ENCODE measurements around the gene CD5L. TPM values are rescaled to one million over a fixed set of nuclear protein-coding genes. Genes with fewer than 3 reads are reported as not detected.

Gene CD5L
- total RNA-seq, 4 donors from 2014 or later, result 0.10 to 0.17 TPM; not detected in 2

GRCh38 chr1:157862114-157863070, 20.8 kb upstream of the CD5L start:
- DNase-seq (ENCODE audit: low spot score in 2 of 2), result no peak
- no peak for TF ChIP-seq POLR2A (IDR thresholded peaks at IDR 0.05)
- TF ChIP-seq, protein P1, sequence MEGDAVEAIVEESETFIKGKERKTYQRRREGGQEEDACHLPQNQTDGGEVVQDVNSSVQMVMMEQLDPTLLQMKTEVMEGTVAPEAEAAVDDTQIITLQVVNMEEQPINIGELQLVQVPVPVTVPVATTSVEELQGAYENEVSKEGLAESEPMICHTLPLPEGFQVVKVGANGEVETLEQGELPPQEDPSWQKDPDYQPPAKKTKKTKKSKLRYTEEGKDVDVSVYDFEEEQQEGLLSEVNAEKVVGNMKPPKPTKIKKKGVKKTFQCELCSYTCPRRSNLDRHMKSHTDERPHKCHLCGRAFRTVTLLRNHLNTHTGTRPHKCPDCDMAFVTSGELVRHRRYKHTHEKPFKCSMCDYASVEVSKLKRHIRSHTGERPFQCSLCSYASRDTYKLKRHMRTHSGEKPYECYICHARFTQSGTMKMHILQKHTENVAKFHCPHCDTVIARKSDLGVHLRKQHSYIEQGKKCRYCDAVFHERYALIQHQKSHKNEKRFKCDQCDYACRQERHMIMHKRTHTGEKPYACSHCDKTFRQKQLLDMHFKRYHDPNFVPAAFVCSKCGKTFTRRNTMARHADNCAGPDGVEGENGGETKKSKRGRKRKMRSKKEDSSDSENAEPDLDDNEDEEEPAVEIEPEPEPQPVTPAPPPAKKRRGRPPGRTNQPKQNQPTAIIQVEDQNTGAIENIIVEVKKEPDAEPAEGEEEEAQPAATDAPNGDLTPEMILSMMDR (IDR thresholded peaks at IDR 0.05), result no peak
- intact Hi-C loops (cut with DNase I; ENCODE audit: low total_unique reads), result no loop called here
- H3K4me3 ChIP-seq (ENCODE audit: low read depth, poor library complexity, severe bottlenecking), result no peak overlapping the region
- WGBS, 2 donors, result 83 to 84% methylated on average over 6 of the region's 6 CpGs

DNA sequence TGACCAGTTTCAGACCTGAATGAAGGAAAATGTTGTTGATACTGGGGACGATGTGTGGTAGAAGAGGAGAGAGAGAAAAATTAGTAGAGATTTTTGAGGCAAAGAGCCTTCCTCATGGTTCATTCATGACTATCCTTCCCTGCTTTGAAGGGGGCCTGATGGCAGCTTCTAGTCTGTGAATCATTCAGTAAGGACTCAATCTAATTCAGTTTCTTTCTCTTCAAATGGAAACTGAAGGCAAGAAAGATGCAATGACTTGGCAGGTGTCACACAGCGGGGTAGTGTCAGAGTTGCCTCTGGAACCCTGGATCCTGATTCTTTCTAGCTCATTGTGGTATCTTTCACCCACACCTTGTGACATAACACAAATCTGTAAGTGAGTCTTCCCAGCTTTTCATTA, 14.9 kb upstream of the CD5L start:
- H3K4me3 ChIP-seq (ENCODE audit: low read depth, poor library complexity, severe bottlenecking), result no peak overlapping the region
- WGBS, 2 donors, result 82 to 88% methylated on average over 2 of the region's 2 CpGs
- intact Hi-C loops (cut with DNase I; ENCODE audit: low total_unique reads), result no loop called here
- TF ChIP-seq, protein P1 (IDR thresholded peaks at IDR 0.05), result no peak
- TF ChIP-seq POLR2A (IDR thresholded peaks at IDR 0.05), result no peak
- no peak for DNase-seq (ENCODE audit: low spot score in 2 of 2)

DNA sequence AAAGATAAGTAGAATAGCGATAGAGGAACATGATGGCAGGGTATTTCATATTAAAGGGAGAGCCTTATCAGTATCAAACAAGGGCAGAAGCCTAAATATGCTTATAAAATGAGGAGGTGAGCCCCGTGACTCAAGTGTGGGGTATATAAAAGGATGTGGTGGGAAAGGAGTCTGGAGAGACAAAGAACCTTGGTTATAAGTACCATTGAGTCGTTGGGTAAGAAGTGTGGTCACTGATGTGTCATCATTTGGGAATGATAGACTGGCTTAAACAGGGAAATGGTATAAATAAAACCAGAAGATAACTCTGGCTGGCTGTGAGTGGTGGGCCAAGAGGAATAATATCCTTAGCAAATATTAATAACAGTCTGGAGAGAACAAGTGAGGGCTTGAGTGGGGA, 10.9 kb upstream of the CD5L start:
- TF ChIP-seq, protein P1 (IDR thresholded peaks at IDR 0.05), result no peak
- TF ChIP-seq POLR2A (IDR thresholded peaks at IDR 0.05), result no peak
- intact Hi-C loops (cut with DNase I; ENCODE audit: low total_unique reads), result no loop called here
- H3K4me3 ChIP-seq (ENCODE audit: low read depth, poor library complexity, severe bottlenecking), result no peak overlapping the region
- no peak for DNase-seq (ENCODE audit: low spot score in 2 of 2)
- 63 to 85% methylated on average over 3 of the region's 3 CpGs for WGBS, 2 donors

- WGBS, 2 donors, result 83 to 94% methylated on average over 2 of the region's 2 CpGs
- no peak for DNase-seq (ENCODE audit: low spot score in 2 of 2)
- no peak overlapping the region for H3K4me3 ChIP-seq (ENCODE audit: low read depth, poor library complexity, severe bottlenecking)
- intact Hi-C loops (cut with DNase I; ENCODE audit: low total_unique reads), result no loop called here
- TF ChIP-seq, protein P1 (IDR thresholded peaks at IDR 0.05), result no peak
- no peak for TF ChIP-seq POLR2A (IDR thresholded peaks at IDR 0.05)
Observed at GRCh38 chr1:157849229-157849875, 7.7 kb upstream of the CD5L start.

DNA sequence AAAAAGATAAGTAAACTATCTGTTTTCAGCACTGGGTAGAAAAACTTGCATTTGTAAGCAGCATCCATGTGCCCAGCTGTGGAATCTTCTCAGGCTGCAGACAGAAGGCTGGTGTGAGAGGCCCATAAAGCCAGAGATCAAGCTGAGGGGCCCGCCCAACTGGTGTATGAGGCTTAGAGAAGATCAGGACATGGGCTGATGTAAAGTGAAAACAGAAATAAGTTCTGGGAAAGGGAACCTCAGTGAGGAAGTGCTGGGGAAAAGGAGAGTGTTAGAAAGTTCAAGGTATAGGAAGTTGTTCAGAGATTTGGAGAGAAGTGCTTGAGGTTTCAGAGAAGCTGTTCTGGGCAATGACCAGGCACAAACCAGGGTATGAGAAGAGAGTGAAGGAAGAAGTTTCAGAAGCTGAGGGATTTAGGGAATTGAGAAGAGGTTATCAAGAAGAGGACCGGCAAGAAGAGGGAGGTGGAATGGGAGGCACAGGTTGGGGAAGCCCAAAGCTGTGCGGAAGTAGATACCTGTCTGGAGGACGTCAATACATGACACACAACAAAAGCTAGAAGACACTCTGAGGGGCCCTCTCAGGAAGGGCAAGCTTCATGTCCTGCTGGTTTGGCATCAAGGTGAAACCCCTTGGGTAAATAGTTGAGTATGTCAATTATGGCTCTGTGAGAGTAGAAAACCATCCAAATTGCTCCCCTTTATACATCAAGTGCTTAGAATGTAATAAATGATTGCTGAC, 2.7 kb upstream of the CD5L start:
- no peak for DNase-seq (ENCODE audit: low spot score in 2 of 2)
- WGBS, 2 donors, result 72 to 75% methylated on average over 4 of the region's 4 CpGs
- no peak overlapping the region for H3K4me3 ChIP-seq (ENCODE audit: low read depth, poor library complexity, severe bottlenecking)
- intact Hi-C loops (cut with DNase I; ENCODE audit: low total_unique reads), result no loop called here
- TF ChIP-seq POLR2A (IDR thresholded peaks at IDR 0.05), result no peak
- TF ChIP-seq, protein P1 (IDR thresholded peaks at IDR 0.05), result no peak
